ENCODE data around the gene TMEM63C.

TMEM63C gene

GRCh38 chr14:77238996-77239395 is 57.4 kb downstream of the TMEM63C start:
- H3K4me3 ChIP-seq (ENCODE audit: low read depth, low read length), result no peak overlapping the region
- no peaks in the 10 kb centered on the region for H3K4me1 ChIP-seq
- DNase-seq, result no peak
- H3K27me3 ChIP-seq, result no peaks in the 10 kb centered on the region
- no peaks in the 10 kb centered on the region; the same call in 1 of the 2 replicates for H3K9me3 ChIP-seq
- TF ChIP-seq, protein P1, sequence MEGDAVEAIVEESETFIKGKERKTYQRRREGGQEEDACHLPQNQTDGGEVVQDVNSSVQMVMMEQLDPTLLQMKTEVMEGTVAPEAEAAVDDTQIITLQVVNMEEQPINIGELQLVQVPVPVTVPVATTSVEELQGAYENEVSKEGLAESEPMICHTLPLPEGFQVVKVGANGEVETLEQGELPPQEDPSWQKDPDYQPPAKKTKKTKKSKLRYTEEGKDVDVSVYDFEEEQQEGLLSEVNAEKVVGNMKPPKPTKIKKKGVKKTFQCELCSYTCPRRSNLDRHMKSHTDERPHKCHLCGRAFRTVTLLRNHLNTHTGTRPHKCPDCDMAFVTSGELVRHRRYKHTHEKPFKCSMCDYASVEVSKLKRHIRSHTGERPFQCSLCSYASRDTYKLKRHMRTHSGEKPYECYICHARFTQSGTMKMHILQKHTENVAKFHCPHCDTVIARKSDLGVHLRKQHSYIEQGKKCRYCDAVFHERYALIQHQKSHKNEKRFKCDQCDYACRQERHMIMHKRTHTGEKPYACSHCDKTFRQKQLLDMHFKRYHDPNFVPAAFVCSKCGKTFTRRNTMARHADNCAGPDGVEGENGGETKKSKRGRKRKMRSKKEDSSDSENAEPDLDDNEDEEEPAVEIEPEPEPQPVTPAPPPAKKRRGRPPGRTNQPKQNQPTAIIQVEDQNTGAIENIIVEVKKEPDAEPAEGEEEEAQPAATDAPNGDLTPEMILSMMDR (IDR thresholded peaks at IDR 0.05; ENCODE audit: low read depth, low read length), result no peak
- H3K36me3 ChIP-seq, result no peaks in the 10 kb centered on the region

GRCh38 chr14:77239412-77239811 is 57.8 kb downstream of the TMEM63C start:
- Histone ChIP-seq H3K4me1 (no peaks in the 10 kb centered on the region), H3K27me3 (no peaks in the 10 kb centered on the region), H3K36me3 (no peaks in the 10 kb centered on the region), H3K9me3 (no peaks in the 10 kb centered on the region; the same call in 1 of the 2 replicates), H3K4me3 (ENCODE audit: low read depth, low read length) (no peak overlapping the region)
- TF ChIP-seq, protein P1 (IDR thresholded peaks at IDR 0.05; ENCODE audit: low read depth, low read length), result no peak
- DNase-seq, result no peak

DNA sequence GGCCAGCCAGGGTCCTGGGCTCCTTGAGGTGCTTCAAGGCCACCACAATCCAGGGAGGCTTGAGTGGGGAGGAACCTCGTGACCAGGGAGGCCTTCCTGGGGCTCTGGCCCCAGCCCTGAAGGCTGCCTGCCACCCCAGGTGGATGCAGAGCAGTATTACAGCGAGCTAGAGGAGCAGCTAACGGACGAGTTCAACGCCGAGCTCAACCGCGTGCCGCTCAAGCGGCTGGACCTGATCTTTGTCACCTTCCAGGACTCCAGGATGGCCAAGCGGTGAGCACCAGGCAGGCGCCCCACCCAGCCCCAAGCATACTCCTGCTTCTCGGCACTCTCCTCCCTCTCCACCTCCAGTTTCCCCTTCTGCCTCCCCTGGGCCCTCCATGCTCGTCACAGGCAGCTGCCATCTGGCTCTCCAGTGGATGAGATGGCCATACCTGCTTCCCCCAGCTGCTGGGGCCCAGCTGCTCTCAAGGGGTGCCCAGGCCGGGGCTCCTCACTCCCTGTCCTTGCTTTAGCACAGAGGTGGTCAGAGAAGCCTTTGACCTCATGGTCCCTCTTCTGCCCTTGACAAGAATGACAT is 58.8 kb downstream of the TMEM63C start:
- no peaks in the 10 kb centered on the region for H3K36me3 ChIP-seq
- no peaks in the 10 kb centered on the region for H3K4me1 ChIP-seq
- no peak overlapping the region for H3K4me3 ChIP-seq (ENCODE audit: low read depth, low read length)
- no peak for DNase-seq
- TF ChIP-seq, protein P1 (IDR thresholded peaks at IDR 0.05; ENCODE audit: low read depth, low read length), result no peak
- no peaks in the 10 kb centered on the region for H3K27me3 ChIP-seq
- H3K9me3 ChIP-seq, result no peaks in the 10 kb centered on the region; the same call in 1 of the 2 replicates

- Histone ChIP-seq H3K27me3 (no peaks in the 10 kb centered on the region), H3K4me1 (no peaks in the 10 kb centered on the region), H3K9me3 (no peaks in the 10 kb centered on the region; the same call in 1 of the 2 replicates), H3K4me3 (ENCODE audit: low read depth, low read length) (no peak overlapping the region), H3K36me3 (no peaks in the 10 kb centered on the region)
- DNase-seq, result no peak
- TF ChIP-seq, protein P1 (IDR thresholded peaks at IDR 0.05; ENCODE audit: low read depth, low read length), result no peak
Measured at GRCh38 chr14:77241955-77242354, 60.4 kb downstream of the TMEM63C start.

GRCh38 chr14:77242752-77243151 is 61.2 kb downstream of the TMEM63C start:
- Histone ChIP-seq H3K27me3 (no peaks in the 10 kb centered on the region), H3K4me3 (ENCODE audit: low read depth, low read length) (no peak overlapping the region), H3K4me1 (no peaks in the 10 kb centered on the region), H3K36me3 (no peaks in the 10 kb centered on the region), H3K9me3 (no peaks in the 10 kb centered on the region; the same call in 1 of the 2 replicates)
- no peak for DNase-seq
- TF ChIP-seq, protein P1 (IDR thresholded peaks at IDR 0.05; ENCODE audit: low read depth, low read length), result no peak

GRCh38 chr14:77243853-77244252 is 62.3 kb downstream of the TMEM63C start:
- no peaks in the 10 kb centered on the region for H3K27me3 ChIP-seq
- no peaks in the 10 kb centered on the region for H3K9me3 ChIP-seq
- TF ChIP-seq, protein P1 (IDR thresholded peaks at IDR 0.05; ENCODE audit: low read depth, low read length), result no peak
- no peak overlapping the region for H3K4me3 ChIP-seq (ENCODE audit: low read depth, low read length)
- no peaks in the 10 kb centered on the region for H3K36me3 ChIP-seq
- H3K4me1 ChIP-seq, result no peaks in the 10 kb centered on the region
- no peak for DNase-seq

All from BE2C (cell line).